ENCODE measurements around the gene KRT76.
A peak's percentile ranks its signal among the peaks of the same experiment; 100 is the strongest.
"Not testable (repeated sequence)": the region's sequence is repeated elsewhere in the genome, so short reads cannot be mapped to it uniquely, and the experiment has no call there.

The KRT76 gene

DNA sequence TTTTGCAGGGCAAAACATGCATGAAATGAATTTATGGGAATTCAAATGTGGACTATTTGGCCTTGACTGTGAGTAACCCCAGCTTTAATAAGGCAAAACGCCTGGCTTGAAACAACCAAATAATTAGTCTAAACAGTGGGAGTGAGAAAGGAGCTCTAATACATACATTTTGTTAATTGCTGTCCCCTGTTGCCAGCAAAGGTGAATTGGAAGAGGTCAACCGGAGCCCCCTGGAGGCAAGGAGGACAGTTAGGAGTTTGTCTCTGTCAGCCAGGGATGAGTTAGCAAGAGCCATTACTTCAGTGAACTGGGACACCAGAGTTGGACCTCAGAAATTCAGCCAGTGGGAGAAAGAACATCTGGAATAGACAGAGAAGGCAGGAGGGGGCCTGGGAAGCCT is 17.4 kb downstream of the KRT76 start:
- no peak for DNase-seq (ENCODE audit: low spot score)

DNA sequence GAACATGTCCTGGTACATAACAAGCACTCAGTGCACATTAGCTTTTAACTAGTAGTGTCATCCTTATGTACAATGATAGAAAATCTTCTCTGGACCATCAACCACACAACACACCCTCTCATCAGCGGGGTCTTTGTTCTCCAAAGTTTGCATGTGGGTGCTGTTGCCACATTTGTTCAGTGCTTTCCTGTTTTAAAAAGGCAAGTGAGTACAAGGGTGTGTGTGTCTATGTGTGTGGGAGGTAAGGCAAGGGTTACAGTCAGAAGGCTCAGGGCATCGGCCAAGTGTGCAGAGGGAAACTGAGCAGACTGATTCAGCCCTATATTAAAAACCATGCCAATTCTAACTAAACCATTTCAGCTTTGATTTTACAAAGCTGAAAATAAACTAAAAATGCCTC is 17.9 kb downstream of the KRT76 start:
- no peak for DNase-seq (ENCODE audit: low spot score)

DNA sequence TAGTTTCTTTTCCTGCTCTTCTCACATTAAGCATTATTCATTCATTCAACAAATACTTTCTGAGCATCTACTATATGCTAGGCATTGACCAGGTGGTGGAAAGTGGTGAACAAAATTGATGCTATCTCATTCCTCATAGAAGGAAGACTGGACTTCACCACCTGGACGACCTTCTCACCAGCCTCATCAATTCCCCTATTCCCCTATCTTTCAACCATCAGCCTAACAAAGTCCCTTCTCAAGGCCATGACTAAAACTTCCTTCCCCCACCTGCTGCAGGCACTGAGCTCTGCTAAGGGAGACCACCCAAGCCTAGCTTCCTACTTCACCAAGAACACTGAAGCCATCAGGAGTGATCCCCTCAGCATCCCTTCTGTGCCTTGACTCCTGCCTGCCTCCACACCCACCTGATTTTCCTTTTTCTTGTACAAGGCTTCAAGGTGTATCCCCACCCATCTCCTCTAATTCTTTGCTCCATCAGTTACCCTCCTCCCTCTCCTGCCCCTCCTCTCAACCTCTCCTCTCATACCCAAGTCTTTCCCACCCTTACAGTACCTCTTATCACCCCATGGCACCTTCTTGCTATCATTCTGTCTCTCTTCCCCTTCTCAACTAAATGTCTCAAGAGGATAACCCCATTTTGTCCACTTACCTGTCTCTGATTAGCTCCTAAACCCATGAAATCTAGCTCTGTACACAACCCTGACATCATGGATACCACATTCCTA is 19.5 kb downstream of the KRT76 start:
- DNase-seq (ENCODE audit: low spot score) = no peak

DNA sequence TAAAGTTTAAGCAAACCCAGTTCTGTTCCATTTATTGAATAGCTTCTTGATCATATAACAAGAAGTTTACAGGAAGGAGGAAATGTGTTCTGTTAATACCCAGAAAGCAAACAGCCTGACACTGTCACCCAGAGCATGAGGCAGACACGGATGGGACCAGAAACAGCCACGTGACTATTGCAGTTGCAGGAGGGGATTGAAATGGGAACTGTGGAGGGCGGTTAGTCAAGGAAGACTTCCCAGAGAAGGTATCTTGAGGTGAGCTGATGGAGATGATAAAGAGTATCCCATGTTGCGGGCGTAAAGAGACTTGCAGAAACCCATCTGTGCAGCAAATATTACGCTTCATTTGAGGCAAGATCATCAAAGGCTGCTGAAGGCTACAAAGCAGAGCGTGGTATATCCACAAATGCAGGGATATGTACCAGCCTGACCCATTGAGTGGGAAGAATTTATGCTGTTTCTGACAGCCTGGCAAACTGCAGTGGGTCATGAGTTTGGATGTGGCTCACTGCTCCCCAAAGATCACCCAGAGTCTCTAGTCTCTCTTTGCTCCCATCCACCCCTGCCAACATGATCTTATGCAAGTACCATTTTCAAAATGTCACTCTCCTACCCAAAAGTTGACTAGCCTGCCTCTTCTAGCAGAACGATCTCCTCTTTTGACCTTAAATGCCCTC is 20.7 kb downstream of the KRT76 start:
- no peak for DNase-seq (ENCODE audit: low spot score)

DNA sequence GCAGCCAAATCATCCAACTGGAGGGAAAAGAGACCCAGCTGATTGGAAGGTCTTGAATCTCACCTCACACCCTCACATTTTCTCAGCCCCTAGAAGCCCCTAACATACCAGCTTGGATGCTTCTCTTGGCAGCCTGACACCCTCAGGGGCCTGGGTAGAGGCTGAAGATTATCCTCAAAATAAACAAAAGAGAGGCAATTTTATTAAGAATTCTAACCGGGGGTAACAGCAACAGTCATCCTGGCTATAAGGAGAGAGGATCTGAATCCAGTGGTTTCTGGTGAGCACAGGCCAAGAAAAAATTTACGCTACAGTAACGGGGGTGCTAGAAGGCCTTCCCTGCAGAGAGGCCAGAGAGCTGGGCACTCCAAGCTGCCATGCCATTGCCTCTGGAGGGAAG is 21.6 kb downstream of the KRT76 start:
- no peak for DNase-seq (ENCODE audit: low spot score)

DNA sequence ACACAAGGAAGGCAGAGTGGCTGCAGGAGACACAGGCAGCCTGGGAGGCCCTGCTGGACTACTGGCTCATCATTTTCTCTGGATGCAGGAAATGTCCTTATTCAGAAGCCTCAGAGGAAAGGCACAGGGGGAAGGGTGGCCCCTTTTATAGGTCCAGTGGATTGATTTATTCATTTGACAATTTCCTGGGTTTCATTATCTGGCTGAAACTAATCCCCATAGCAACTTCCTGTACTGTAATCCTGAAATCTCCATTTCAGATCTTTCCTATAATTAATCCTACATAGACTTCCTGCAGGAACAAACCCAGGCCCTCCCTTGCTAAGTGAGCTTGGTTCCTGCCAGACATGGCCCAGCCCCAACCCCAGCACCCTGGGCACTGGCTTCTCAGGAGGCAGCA is 23.0 kb downstream of the KRT76 start:
- DNase-seq (ENCODE audit: low spot score) = no peak

DNA sequence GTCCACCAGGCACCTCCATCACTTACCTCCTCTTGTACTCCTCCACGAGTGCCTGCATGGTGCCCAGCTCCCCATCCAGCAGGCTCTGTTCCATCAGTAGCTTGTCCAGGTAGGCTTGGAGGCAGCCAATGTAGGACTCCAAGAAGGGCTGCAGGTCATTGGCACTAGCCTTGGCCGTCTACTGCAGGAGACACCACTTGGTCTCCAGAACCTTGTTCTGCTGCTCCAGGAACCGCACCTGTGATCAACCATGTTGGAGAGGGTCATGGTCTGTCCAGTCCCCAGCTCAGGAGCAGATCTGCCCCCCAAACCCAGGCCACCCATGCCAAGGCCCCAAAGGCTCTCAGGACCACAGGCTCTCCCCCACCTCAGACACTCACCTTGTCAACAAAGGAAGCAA is 23.9 kb downstream of the KRT76 start:
- no peak for DNase-seq (ENCODE audit: low spot score)

DNA sequence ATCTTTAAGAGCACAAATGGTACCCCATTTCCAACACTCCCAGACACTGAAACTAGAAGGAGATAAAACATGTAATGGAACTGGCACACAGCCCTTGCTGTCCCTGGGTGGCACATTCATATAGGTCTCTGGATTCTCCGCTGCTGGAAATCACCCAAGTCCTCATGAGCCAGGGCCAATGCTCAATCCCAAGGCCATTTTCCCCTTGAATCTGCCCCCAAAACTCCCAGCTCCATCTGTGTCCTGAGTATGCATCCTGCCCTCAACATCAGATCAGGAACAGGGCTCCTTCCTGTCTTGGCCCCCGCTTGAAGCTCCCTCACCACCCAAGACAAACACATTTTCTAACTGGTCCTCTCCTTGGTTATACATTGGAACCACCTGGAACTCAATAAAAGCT is 24.6 kb downstream of the KRT76 start:
- DNase-seq (ENCODE audit: low spot score) = no peak

DNA sequence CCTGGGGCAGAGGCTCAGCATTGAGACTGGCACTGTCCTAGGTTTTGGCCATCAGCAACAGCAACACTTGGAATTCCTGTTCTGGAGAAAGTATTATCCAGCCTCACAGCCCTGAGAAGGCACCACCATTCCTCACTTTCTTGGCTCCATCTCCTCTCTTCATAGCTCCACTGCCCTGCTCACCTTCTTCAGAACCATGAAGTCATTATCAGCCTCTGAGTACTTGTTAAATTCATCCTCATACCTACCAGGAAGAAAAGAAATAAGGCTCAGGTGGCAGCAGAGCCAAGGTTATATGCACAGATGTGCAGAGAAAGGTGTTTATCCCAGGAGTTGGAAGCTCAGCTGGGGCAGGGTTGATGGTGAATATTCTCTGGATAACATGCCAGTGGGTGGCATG is 25.4 kb downstream of the KRT76 start:
- DNase-seq (ENCODE audit: low spot score) = no peak

DNA sequence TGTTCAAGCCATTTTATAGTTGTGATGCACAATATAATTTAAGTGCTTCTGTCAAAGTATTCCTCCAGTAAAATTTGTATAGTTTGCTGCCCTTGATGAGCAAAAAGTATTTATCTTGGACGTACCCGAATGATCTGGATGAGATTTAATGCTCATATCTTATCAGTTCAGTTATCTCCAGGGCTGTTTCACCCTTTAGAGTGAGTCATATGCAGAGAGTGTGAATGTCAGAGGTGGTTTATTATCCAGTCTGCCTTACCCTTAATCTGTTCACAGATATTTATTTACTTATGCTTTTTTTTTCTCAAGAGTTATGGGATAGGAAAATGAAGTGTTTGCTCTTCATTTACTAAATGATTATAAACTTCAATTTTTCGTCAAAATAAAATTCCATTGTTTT is 26.6 kb downstream of the KRT76 start:
- DNase-seq (ENCODE audit: low spot score) = not testable (repeated sequence)

DNA sequence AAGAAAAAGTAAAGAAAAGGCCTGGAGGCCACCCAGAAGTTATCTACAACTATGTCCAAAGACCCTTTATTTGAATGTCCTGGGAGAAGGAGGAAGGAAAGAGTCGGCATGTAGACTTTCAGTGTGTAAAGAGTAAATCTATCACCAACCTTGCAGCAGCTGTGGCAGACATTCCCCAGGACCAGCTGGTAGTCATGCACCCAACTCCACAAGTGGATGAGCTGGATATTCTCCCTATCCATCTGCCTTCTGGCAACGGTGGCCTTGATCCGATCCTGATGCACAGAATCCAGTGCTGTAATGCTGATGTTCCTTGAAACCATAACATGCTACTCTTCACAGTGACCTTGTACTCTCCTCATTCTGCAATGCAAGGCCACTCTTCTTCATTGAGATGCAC is 27.3 kb downstream of the KRT76 start:
- DNase-seq (ENCODE audit: low spot score) = no peak

DNA sequence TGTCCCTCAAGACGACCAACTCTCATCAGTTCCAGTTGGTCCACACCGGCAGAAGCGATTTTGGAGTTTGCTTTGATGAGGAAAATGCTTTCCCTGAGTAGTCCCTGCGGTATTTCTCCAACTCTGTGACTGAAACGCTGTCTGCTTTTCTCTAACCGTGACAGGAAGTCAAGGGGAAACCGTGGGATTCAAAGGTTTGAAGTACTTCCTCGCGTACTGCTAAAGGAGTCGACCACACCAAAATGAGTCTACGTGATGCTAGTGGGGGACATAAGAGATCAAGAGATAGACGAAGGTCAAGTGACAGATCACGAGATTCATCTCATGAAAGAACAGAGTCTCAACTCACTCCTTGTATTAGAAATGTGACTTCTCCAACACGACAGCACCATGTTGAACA is 28.6 kb downstream of the KRT76 start:
- DNase-seq (ENCODE audit: low spot score) = no peak

DNA sequence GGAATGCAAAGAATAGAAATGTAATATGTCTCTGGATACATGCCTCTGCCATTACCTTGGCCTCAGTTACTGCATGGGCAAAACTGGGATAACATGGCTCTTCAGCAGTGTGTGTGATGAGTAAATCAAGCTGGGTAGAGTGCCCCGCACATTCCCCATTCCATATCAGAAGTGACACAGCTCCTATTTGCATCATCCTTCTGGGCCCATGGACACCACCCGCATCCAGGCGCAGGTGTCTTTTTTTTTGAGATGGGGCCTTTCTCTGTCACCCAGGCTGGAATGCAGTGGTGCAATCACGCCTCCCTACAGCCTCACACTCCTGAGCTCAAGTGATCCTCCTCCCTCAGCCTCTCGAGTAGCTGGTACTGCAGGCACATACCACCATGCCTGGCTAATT is 31.6 kb downstream of the KRT76 start:
- DNase-seq (ENCODE audit: low spot score) = no peak

DNA sequence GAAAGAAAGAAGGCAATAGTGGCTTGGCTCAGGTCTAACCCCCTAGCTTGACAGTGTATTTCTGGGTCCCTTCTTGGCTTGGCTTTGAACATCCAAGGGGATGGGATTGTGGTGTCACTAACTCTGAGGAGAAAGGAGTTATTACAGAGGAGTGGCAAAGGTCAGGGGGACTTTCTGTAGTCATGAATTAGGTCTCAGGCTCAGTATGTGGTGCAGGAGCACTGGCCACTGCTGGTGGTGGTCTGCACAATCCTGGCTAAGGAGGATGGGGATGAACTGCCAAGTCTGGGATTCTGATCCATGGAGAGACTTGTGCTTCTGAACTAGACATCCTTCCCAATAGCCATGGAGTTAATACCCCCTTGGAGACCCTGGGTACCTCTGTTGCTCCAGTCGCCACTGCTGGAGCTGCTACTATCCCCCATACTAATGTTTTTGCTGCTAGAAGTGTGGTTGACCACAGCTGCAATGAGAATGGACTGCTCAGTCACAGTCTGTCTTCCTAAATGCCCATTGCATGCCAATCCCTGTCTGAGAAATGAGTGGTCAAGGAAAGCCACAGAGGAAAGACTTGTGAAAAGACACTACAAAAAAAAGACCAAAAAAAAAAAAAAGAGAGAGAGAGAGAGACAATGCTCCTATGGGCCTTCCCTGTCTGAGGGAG is 32.5 kb downstream of the KRT76 start:
- no peak for DNase-seq (ENCODE audit: low spot score)

DNA sequence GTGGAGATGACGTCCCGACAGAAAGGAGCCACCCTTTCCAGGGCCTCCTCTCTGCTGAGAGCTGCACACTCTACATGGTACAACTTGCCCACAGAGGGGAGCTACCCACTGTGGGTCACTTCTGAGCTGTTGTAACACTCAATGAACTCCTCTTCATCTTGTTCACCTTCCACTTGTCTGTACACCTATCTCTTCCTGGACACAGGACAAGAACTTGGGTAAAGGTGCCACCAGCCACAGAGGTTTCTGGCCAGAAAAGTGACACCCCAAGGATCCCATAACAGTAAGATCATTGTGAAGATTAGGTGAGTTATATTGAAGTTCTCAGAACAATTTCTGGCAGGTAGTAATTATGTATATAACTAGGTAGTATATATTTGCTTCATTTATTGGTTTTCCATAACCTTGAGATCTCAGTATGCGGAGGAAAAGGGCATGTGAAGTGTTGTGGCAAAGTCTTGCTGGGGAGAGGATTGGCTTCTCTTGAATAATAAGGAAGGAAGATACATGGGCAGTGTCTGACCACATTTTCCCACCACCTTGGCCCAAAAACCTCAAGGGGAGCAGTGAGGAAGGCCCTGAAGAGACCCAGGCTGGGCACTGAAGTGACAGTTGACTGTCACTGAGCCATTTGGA is 34.2 kb downstream of the KRT76 start:
- no peak for DNase-seq (ENCODE audit: low spot score)

DNA sequence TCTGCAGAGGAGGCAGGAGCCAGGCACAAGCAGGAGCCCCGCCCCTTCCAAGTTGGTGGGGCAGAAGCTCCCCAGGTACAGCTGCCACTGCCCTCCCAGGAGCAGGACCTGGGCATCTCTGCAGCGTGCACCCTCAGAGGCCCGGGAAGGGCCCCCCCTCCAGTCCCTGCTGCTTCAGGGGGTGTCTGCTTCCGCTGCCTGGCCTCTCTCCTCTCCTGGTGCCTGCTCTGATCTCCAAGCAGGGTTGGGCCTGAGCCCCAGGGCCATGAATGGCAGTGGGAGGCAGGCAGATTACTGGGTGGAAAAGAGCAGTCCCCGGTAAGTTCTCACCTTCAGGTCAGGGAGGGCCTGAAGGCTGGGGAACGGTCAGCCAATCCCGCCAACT is 35.0 kb downstream of the KRT76 start:
- no peak for DNase-seq (ENCODE audit: low spot score)

DNA sequence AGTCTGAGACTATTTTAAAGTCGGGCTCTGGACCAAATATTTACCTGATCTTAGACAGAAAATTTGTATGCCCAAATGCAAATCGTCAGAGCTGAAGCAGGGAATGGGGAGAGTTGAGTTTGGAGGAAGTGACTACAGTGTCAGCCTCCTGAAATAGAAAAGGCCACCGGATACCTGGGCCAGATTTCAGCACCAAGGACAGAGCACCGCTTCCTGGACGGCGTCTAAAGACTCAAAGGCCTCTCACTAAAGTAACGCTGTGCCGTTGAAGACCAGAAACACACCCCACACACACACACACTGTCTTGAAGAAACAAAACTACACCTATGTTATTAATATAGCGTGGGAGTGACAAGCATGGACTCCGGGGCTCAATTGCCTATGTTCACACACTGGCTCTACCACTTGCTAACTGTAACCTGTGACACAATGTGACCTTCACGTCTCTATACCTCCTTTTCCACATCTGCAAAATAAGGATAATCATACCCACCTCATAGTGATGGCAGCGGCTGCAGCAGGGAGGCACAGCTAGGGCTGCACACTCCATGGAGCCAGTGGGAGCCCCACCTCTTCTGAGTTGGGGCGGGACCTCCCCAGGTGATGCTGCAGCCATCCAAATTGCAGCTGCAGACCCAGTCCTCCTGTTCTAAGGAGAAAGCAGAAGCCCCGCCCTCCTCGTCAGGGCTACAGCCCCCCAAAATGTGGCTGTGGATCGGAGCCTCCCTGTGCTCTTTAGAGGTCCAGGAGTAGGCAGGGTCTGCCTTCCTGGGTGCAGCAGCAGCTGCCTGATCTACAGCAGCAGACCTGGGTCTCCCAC is 35.6 kb downstream of the KRT76 start:
- peak; percentile 67 for DNase-seq (ENCODE audit: low spot score)

DNA sequence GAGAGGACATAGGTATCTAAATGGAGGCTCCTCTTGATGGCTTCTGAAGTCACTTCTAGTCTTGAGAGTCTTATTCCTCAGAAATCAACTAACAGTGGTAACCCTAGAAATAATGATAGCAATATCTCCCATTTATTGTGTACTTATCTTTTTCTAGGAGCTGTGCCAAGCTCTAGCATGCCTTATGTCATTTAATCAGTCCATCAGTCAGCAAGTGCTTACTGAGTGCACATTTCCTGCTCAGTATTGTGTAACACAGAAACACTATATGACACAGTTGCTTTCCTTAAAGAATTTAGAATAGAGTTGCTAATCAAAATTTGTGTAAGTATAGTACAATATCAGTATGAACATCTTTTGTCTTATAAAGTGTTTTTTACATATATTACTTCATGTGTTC is 36.6 kb downstream of the KRT76 start:
- DNase-seq (ENCODE audit: low spot score) = no peak

DNA sequence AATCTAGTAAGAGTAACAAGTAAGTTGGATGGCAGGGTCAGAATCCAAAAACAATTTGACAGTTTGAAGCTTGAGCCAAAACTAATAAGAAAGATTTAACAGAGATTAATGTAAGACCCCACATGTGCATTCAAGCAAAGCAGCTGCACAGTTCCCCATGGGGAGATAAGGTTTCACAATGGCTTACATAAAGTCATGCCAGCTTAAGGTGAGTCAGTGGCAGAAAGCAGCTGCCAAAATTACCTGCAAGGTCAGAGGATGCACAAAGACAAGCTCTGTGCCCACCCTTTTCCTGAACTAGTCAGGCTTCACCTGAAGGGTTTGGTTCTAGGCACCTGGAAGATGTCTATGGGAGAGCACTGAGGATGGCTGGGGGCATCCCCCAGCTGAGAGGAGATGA is 37.2 kb downstream of the KRT76 start:
- DNase-seq (ENCODE audit: low spot score) = no peak

DNA sequence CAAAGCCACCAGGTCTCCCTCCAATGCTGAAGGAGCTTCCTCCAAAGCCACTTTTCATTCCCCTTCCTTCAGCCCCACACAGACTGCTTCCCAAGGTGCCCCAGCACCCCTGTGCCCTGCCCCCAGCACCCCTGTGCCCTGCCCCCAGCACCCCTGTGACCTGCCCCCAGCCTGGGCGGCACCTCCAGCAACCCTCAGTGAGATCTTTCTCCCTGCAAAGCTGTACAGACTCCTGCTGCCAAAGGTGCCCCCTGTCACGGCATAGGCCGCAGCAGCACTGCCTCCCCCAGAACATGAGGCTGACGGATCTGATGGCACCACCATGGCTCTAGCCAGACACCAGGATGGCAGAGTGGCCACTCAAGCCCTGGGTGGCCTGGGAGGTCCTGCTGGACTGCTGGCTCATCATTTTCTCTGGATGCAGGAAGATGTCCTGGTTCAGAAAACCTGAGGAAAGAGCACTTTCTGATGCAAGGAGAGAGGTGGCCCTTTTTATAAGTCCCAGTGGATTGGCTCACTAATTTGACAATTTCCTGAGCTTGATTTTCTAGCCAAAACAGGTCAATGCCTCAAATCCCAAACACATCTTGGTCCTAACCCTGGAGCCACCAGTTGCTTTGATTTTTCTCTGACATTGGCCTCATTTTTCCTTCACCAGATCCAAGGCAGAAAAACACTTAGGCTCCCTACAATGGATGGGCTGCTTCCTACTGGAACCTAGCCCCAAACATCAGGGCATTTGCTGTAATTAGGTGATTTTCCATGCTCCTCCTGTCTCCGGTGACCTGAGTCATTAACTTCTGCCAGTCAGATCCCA is 41.1 kb downstream of the KRT76 start:
- no peak for DNase-seq (ENCODE audit: low spot score)

DNA sequence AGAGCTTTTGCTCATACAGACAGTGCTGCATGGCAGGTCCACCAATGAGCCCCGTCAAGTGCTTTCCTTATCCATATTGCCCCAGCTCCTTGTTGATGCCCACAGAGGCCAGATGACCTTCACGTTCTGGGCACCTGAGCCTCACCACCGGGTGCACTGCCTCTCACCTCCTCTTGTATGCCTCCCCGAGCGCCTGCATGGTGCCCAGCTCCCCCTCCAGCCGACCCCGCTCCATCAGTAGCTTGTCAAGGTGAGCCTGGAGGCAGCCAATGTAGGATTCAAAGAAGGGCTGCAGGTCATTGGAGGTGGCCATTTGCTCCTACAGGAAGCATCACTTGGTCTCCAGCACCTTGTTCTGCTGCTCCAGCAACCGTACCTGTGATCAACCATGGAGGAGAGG is 42.0 kb downstream of the KRT76 start:
- no peak for DNase-seq (ENCODE audit: low spot score)
